ENCODE data around the gene LIMCH1.
A peak's percentile ranks its signal among the peaks of the same experiment; 100 is the strongest.

Gene LIMCH1

GRCh38 chr4:41657561-41657960, 119.6 kb downstream of the LIMCH1 start:
- Histone ChIP-seq H3K4me3 (ENCODE audit: low read length, poor library complexity, severe bottlenecking) (no peak overlapping the region), H3K79me2 (ENCODE audit: insufficient read depth, low read length) (no peaks in the 10 kb centered on the region), H3F3A (ENCODE audit: low read depth) (no peaks in the 10 kb centered on the region), H3K9me3 (ENCODE audit: insufficient read depth, low read depth, low read length) (no peaks in the 10 kb centered on the region), H3K27me3 (ENCODE audit: insufficient read depth, low read length, poor library complexity, severe bottlenecking) (no peaks in the 10 kb centered on the region), H3K4me1 (ENCODE audit: insufficient read depth, low read length, poor library complexity, severe bottlenecking) (no peaks in the 10 kb centered on the region), H3K4me2 (ENCODE audit: low read depth, low read length, poor library complexity, severe bottlenecking) (no peak overlapping the region), H3K9me2 (replicated peaks; ENCODE audit: low read depth, low read length) (no peaks in the 10 kb centered on the region), H2AFZ (ENCODE audit: low read length) (no peak overlapping the region), H4K20me1 (ENCODE audit: insufficient read depth, low read length, poor library complexity, severe bottlenecking) (no peaks in the 10 kb centered on the region), H3K9ac (ENCODE audit: low read depth, low read length, poor library complexity, severe bottlenecking) (no peak overlapping the region), H3K36me3 (ENCODE audit: insufficient read depth, low read length) (no peaks in the 10 kb centered on the region)
- no peak for TF ChIP-seq CTCF (conservative IDR thresholded peaks at IDR 0.05; ENCODE audit: low read length)
- TF ChIP-seq EZH2phosphoT487 (IDR thresholded peaks at IDR 0.05; ENCODE audit: borderline replicate concordance), result no peak

- H3K4me3 ChIP-seq (ENCODE audit: low read length, poor library complexity, severe bottlenecking), result no peak overlapping the region
- H3K27me3 ChIP-seq (ENCODE audit: insufficient read depth, low read length, poor library complexity, severe bottlenecking), result no peaks in the 10 kb centered on the region
- 0 out of 2 replicates have a peak overlapping the region, but pooled peaks have one; percentile 4 for H2AFZ ChIP-seq (ENCODE audit: low read length)
- no peak for TF ChIP-seq EZH2phosphoT487 (IDR thresholded peaks at IDR 0.05; ENCODE audit: borderline replicate concordance)
- no peak for TF ChIP-seq CTCF (conservative IDR thresholded peaks at IDR 0.05; ENCODE audit: low read length)
- no peak overlapping the region for H3K9ac ChIP-seq (ENCODE audit: low read depth, low read length, poor library complexity, severe bottlenecking)
- no peaks in the 10 kb centered on the region for H3K9me3 ChIP-seq (ENCODE audit: insufficient read depth, low read depth, low read length)
- H3F3A ChIP-seq (ENCODE audit: low read depth), result no peaks in the 10 kb centered on the region
- H3K9me2 ChIP-seq (replicated peaks; ENCODE audit: low read depth, low read length), result no peaks in the 10 kb centered on the region
- no peaks in the 10 kb centered on the region for H3K36me3 ChIP-seq (ENCODE audit: insufficient read depth, low read length)
- H4K20me1 ChIP-seq (ENCODE audit: insufficient read depth, low read length, poor library complexity, severe bottlenecking), result no peaks in the 10 kb centered on the region
- H3K4me1 ChIP-seq (ENCODE audit: insufficient read depth, low read length, poor library complexity, severe bottlenecking), result no peaks in the 10 kb centered on the region
- no peaks in the 10 kb centered on the region for H3K79me2 ChIP-seq (ENCODE audit: insufficient read depth, low read length)
- H3K4me2 ChIP-seq (ENCODE audit: low read depth, low read length, poor library complexity, severe bottlenecking), result no peak overlapping the region
Measured at GRCh38 chr4:41658163-41658562, 120.2 kb downstream of the LIMCH1 start.

- Histone ChIP-seq H3K79me2 (ENCODE audit: insufficient read depth, low read length) (no peaks in the 10 kb centered on the region), H4K20me1 (ENCODE audit: insufficient read depth, low read length, poor library complexity, severe bottlenecking) (no peaks in the 10 kb centered on the region), H3K4me2 (ENCODE audit: low read depth, low read length, poor library complexity, severe bottlenecking) (no peak overlapping the region), H3F3A (ENCODE audit: low read depth) (no peaks in the 10 kb centered on the region), H2AFZ (ENCODE audit: low read length) (no peak overlapping the region), H3K27me3 (ENCODE audit: insufficient read depth, low read length, poor library complexity, severe bottlenecking) (no peaks in the 10 kb centered on the region), H3K4me1 (ENCODE audit: insufficient read depth, low read length, poor library complexity, severe bottlenecking) (no peaks in the 10 kb centered on the region), H3K9ac (ENCODE audit: low read depth, low read length, poor library complexity, severe bottlenecking) (no peak overlapping the region), H3K4me3 (ENCODE audit: low read length, poor library complexity, severe bottlenecking) (no peak overlapping the region), H3K36me3 (ENCODE audit: insufficient read depth, low read length) (no peaks in the 10 kb centered on the region), H3K9me3 (ENCODE audit: insufficient read depth, low read depth, low read length) (no peaks in the 10 kb centered on the region), H3K9me2 (replicated peaks; ENCODE audit: low read depth, low read length) (no peaks in the 10 kb centered on the region)
- TF ChIP-seq CTCF (conservative IDR thresholded peaks at IDR 0.05; ENCODE audit: low read length), result no peak
- TF ChIP-seq EZH2phosphoT487 (IDR thresholded peaks at IDR 0.05; ENCODE audit: borderline replicate concordance), result no peak
Measured at GRCh38 chr4:41660352-41660751, 122.4 kb downstream of the LIMCH1 start.

All from Loucy (cell line).